GM12865 (cell line): ENCODE results near the gene PNMA8C.
"Not testable (repeated sequence)": the region's sequence is repeated elsewhere in the genome, so short reads cannot be mapped to it uniquely, and the experiment has no call there.

Experiments
- DNase-seq: peaks from one replicate; pipeline ENCODE4 v3.0.0; 2010; ENCODE audit warnings: low read depth
- H3K4me3 ChIP-seq: 2 replicates; pipeline ENCODE4 v1.5.1; 2011; ENCODE audit warnings: mild to moderate bottlenecking, low read depth, low read length, control low read depth
- CTCF ChIP-seq: IDR thresholded peaks from 2 replicates; pipeline ENCODE4 v1.5.1; 2011; ENCODE audit warnings: low read length, control low read depth, low read depth, inconsistent platforms; ENCODE audit not compliant: insufficient read depth; ENCODE audit errors: missing control alignments

Gene PNMA8C

DNA sequence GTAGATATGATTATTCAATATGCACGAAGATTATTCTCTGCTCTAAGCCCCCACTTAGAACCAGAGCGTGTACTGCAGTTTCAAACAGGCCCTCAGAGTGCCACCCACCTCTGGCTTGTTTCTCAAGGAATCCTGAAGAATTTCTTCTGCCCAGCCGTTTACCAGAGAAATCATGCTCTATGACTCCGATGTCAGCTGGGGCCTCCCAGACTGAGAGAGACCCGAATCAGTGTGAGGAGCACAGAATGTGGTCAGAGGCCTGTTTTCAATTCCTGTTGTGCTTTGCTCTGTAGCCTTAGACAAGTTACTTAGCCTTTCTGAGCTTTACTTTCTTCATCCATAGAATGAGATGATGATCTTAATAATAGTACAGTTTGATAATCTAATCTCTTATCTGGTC lies 5.5 kb downstream of the PNMA8C start:
- no peak overlapping the region for H3K4me3 ChIP-seq
- DNase-seq = peak; percentile 13
- TF ChIP-seq CTCF = no peak

- no peak for TF ChIP-seq CTCF
- H3K4me3 ChIP-seq = no peak overlapping the region
- no peak for DNase-seq
Measured at GRCh38 chr19:46422344-46422743, 6.4 kb downstream of the PNMA8C start.

DNA sequence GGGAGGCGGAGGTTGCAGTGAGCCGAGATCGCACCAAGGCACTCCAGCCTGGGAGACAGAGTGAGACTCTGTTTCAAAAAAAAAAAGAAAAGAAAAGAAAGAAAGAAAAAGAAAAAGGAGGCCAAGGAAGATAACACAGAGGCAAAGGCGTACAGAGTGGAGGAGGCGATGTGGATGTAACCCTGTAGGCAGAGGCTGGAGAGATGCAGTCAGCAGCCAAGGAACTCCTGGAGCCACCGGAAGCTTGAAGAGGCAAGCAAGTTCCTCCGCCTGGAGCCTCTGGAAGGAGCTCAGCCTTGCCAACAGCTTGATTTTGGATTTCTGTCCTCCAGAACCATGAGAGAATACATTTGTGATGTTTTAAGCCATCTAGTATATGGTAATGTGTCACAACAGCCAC lies 8.7 kb downstream of the PNMA8C start:
- DNase-seq = no peak
- TF ChIP-seq CTCF = no peak
- H3K4me3 ChIP-seq = no peak overlapping the region

- DNase-seq, H3K4me3 ChIP-seq: not testable (repeated sequence)
Measured at GRCh38 chr19:46415804-46416709, 12.7 kb downstream of the PNMA8C start.

DNA sequence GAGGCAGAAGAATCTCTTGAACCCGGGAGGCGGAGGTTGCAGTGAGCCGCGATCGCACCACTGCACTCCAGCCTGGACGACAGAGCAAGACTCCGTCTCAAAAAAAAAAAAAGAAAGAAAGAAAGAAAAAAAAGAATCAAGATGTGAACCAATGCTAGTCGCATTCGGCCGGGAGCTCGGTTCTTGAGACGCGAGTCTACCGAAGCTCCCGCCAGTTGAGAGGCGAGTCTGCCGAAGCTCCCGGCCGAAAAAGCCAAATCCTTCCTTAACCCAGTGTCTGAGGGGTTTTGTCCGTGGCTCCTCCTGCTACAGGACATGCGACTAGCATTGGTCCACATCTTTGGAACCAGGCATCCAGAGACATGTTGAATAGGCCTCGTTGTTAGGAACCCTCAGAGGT lies 13.8 kb downstream of the PNMA8C start:
- not testable (repeated sequence) for H3K4me3 ChIP-seq, DNase-seq

DNA sequence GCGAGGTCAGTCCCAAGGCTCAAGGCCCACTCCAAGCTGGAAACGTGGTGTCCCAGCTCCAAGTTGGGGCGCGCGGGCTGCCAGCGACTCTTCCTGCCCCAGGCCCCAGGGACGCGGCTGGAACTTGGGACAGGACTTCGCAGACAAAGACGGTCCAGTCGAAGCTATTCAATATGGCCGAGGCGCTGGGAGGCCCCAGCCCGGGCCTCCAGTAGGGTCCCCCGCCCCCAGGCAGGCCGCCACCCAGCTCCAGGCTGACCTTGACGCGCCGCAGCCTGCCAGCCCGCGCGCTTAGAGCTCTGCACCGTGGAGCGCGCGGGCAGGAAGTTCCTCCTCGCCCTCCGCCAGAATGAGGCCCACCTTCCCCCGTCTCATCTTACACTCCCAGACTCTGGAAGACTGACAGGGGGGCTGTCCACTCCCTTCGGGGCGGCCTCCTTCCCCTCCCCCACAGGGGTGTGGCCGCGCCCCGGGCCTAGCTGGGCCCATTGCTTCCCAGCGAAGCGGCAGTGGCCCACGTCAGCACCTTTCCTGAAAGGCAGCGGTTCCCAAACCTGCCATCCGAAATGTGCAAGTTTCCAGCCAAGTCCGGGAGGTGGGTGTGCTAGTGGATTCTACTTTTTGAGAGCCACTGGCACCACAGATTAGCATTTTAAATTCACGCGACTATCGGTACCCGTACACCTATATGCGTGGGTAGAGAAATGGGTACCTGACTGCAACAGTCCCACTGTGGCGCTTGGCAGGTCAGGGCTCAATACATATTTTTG lies 15.3 kb downstream of the PNMA8C start, which contains the start of gene CCDC8:
Gene CCDC8, minus strand, starts transcription at position 303 of the 770 bp plus-strand sequence. CDS start 754 bp downstream, outside the sequence.
- H3K4me3 ChIP-seq = no peak within 1 kb of the TSS
- no peak for DNase-seq
- TF ChIP-seq CTCF = no peak

DNA sequence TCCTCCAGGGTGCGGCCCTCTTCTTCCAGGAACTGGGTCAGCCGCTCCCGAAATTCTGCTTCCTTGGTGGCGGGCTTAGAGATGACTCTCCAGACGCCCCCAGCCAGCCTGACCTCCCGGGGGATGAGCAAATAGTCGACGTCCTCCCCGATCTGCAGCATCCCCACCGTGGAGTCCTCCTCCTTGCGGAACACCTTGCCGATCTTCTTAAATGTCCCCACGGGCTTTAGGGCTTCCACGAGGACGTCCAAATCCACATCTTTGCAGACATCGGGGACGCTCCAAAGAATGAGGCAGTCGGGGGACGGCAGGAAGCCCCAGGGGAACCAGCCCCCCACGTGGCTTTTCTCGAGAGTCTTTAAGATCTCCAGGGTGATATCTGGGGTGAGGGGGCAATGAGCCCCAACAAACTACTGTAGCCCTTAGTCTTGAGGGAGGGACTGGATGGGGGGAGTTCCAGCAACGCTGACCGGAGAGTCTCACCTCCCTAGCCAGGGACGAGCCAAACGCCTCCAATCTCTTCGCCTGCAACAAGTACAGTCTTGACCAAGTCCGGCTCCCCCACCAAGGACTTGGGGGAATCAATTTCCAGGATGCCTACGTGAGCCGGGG lies 16.0 kb downstream of the PNMA8C start:
- H3K4me3 ChIP-seq = no peak overlapping the region
- DNase-seq = no peak
- no peak for TF ChIP-seq CTCF
